Measurements from ENCODE around the gene TXNRD2. TPM values are rescaled to one million over a fixed set of nuclear protein-coding genes. Genes with fewer than 3 reads are reported as not detected.

Gene TXNRD2
- total RNA-seq, 1 experiment from 2014 or later = 22.9 TPM

DNA sequence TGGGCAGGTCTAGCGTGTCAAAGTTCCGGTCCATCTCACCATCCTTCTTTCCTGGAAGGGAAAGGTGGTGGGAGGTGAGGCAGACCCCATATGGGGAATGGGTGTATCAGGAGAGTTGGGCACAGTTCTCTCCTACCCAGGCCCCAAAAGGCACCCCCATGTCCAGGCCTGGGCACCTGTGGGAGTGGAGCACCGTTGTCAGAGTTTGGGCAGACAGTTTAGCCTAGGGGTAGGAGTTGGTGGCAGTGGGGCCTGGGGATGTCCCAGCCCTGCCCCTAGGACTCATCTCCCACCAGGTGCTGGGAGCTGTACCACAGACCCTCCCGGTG, 34.1 kb upstream of the TXNRD2 start:
- Histone ChIP-seq H3K79me1 (ENCODE audit: insufficient read depth, low read depth, low read length, poor library complexity, severe bottlenecking) (no peaks in the 10 kb centered on the region), H2BK15ac (ENCODE audit: low read depth, low read length) (no peak overlapping the region), H3K14ac (ENCODE audit: insufficient read depth, low read length) (peak overlapping the region; percentile 17; the same call in 1 of the 2 replicates), H3K18ac (ENCODE audit: insufficient read length, low read depth, low read length) (no peak overlapping the region), H3K4me1 (ENCODE audit: insufficient read depth, low read length) (no peaks in the 10 kb centered on the region; the same call in 1 of the 2 replicates), H3K9me3 (ENCODE audit: control insufficient read depth, low read depth, low read length) (no peaks in the 10 kb centered on the region), H4K91ac (ENCODE audit: insufficient read length, low read depth, low read length) (no peak overlapping the region), H3K4ac (ENCODE audit: low read depth, low read length) (no peak overlapping the region), H3K9ac (ENCODE audit: extremely low read depth, insufficient read length, low read length) (no peak overlapping the region), H3K23me2 (ENCODE audit: insufficient read length, low read depth, low read length, poor library complexity, severe bottlenecking) (no peaks in the 10 kb centered on the region), H2AK5ac (ENCODE audit: insufficient read length, low read length) (no peak overlapping the region), H3K56ac (ENCODE audit: insufficient read length, low read depth, low read length) (no peak overlapping the region), H3K27me3 (ENCODE audit: insufficient read depth, low read length) (no peaks in the 10 kb centered on the region), H4K8ac (replicated peaks; ENCODE audit: insufficient read length, low read depth, low read length) (no peak overlapping the region), H3K23ac (ENCODE audit: insufficient read length, low read depth, low read length) (no peak overlapping the region), H3K4me2 (ENCODE audit: insufficient read depth, insufficient read length, low read length) (no peak overlapping the region), H2BK20ac (ENCODE audit: low read depth, low read length, poor library complexity, severe bottlenecking) (no peak overlapping the region), H4K5ac (ENCODE audit: insufficient read length, low read depth, low read length) (no peak overlapping the region), H3T11ph (ENCODE audit: low read length) (no peak overlapping the region), H2BK120ac (ENCODE audit: low read depth, low read length, poor library complexity, severe bottlenecking) (no peak overlapping the region), H4K20me1 (ENCODE audit: control insufficient read depth, insufficient read depth, insufficient read length) (no peaks in the 10 kb centered on the region), H2BK12ac (ENCODE audit: insufficient read length, low read depth, low read length) (no peak overlapping the region), H2AFZ (ENCODE audit: low read length) (no peak overlapping the region), H2BK5ac (ENCODE audit: insufficient read length, low read length) (no peak overlapping the region), H3K79me2 (ENCODE audit: insufficient read depth, low read length) (no peaks in the 10 kb centered on the region), H3K27ac (ENCODE audit: insufficient read length, low read depth, low read length) (no peak overlapping the region)
- no peak for DNase-seq
- TF ChIP-seq CTCF (conservative IDR thresholded peaks at IDR 0.05) = no peak
- Mint-ChIP-seq H3K4me3 (0 out of 5 replicates have a peak overlapping the region, but pooled peaks of 1 of the 2 experiments have one; percentile 3), H3K27me3 (ENCODE audit: low read depth) (no peaks in the 10 kb centered on the region), H3K36me3 (ENCODE audit: insufficient read depth in 1 of 3, low read depth in 3 of 3) (peaks cover 14 to 48% (median 37%) of the 10 kb centered on the region in 3 experiments), H3K27ac (peak overlapping the region in 2 of 3 experiments; percentile 86 to 89; a peak in 6 of 7 replicates), H3K4me1 (peaks cover 11 to 18% of the 10 kb centered on the region in 2 experiments), H3K9me3 (no peaks in the 10 kb centered on the region; a peak in 1 of 5 replicates)
- WGBS (ENCODE audit: extremely low coverage, insufficient read length, low lambda C conversion rate) = no CpG with 5 or more reads among the region's 4 CpGs
